Cerebellar nuclear complex (tissue), 1 donor: ENCODE results near the gene BCAS3.

Source experiments
- DNase-seq, 2 experiments: peaks; one replicate each; lab custom pipeline; 2025; lab: John Stamatoyannopoulos, UW

Gene BCAS3

DNA sequence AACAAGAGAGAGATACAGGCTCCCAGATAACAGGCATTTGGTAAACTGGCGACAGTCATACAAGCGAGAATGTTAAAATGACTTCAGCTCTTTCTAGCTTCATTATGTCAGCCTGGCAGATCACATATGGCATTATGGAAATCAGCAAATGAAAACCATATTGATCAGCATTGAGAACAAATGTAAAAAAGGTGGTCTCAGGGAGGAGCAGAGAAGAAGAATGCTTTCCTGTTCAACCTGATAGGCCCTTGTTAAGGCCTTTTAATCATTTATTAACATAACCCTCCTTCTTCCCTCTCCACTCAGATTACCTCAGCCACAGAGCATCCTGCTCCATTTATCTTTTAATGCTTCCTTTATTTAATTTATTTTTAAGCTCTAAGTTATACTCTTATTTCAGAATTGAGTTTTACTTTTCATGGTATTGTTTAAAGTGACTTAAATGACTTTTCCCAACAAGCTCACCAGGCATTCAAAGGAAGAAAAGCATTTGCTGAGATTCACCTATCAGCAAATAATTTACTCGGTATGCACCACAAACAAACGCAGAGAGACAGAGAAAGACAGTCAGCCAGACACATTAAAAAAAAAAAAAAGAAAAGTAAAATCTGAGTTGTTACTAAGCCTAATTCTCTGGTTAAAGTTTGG, 478.1 kb downstream of the BCAS3 start:
- no peak for DNase-seq

- DNase-seq: no peak
Observed at GRCh38 chr17:61157246-61157886, 479.7 kb downstream of the BCAS3 start.

GRCh38 chr17:61158376-61158775, 480.7 kb downstream of the BCAS3 start:
- no peak for DNase-seq

DNA sequence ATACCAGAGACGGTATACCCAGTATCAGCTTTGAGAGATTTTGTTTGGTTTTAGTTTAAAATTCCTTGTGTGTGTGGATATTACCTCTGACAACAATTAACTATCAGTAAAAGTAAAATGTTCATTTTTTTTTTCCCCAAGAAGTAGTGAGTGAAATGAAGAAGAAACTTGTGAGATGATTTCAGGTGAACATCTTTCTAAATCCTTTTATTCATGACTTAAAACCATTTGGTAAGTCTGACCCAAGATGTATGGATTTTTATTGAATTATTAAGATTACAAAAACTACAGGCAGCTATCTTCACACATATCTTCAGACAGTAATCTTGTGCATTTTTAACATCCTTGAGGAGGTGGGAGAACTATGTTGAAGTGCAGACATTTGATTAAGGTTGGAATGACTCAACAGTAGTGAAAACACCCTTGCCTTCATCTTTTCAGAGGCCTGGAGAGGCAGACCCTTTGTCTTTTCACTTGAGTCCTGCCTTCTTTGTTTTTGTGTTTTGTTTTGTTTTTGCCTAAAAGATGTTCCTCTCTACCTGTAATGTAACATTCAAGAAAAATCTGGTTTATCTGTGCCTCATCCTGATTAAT, 481.7 kb downstream of the BCAS3 start:
- no peak for DNase-seq

DNA sequence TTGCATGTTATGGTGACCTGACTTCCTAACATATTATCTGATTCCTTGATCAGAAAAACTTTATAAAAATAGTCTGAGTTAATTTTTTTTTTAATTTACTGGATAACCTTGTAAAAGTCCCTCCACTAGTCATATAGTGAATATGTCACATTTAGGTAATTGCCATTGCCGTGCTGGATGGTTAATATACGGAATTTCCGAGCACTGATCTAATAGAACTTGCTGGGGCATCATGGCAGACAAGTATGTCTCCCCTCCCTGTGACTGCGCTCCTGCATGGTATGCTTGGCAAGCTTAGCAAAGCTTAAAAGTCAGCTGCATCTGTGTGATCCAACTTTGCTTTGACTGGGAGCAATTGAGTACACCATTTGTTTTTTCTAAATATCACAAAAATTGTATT, 482.6 kb downstream of the BCAS3 start:
- no peak for DNase-seq

DNA sequence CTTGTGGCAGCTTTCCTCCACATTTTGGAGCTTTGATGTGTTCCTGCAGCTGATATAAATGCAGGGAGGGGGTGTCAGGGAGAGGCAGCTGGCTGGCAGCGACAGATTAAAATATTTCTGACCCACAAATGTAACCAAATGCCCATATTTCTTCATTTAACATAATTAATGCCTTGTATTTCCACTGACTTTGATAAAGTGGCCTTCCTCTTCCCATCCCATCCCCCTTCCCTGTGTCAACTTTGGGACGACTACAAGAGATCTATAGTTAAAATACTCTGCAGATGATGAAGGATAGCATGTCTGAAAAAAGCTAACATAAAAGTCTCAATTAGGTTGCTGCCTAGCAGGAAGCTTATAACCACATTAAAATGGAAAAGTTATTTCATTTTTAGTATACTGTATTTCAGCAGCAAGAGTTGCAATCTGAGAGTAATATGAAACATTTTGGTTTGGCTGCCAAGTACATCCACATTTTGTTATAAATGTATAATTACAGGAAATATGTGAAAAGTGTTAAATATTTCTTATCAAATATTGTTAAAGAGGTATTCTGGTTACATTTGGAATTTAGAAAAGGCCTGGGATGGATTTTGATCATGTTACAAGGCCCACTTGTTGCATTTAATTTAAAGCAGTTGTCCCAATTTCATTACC, 483.3 kb downstream of the BCAS3 start:
- DNase-seq: no peak

DNA sequence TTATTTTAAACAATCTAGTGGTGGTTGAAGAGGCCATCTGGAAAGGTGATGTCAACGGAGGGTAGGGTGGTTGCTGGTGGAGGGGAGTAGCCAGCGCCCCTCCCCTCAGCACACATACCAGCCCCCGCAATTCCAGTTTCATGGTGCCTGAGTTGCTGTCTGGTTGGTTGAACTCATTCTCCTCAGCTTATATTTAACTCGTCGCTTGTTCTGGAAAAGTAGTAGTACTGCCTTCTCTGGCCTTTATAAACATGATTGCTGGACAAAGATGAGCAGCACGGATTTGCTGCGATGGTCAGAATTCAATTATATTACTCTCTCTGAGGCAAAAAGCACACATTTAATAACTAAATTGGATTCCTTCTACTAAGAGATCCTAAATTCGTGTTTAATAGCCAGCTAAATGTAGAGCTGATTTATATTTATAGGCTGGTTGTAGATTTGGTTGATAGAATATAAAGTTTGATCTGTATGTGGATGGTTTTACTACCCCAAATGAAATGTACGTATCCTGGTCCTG, 484.0 kb downstream of the BCAS3 start:
- DNase-seq: no peak

GRCh38 chr17:61164517-61164916, 486.9 kb downstream of the BCAS3 start:
- DNase-seq: no peak

GRCh38 chr17:61167075-61167474, 489.4 kb downstream of the BCAS3 start:
- no peak for DNase-seq

- no peak for DNase-seq
Observed at GRCh38 chr17:61168506-61168905, 490.9 kb downstream of the BCAS3 start.

- DNase-seq: no peak
Observed at GRCh38 chr17:61174310-61174709, 496.7 kb downstream of the BCAS3 start.

DNA sequence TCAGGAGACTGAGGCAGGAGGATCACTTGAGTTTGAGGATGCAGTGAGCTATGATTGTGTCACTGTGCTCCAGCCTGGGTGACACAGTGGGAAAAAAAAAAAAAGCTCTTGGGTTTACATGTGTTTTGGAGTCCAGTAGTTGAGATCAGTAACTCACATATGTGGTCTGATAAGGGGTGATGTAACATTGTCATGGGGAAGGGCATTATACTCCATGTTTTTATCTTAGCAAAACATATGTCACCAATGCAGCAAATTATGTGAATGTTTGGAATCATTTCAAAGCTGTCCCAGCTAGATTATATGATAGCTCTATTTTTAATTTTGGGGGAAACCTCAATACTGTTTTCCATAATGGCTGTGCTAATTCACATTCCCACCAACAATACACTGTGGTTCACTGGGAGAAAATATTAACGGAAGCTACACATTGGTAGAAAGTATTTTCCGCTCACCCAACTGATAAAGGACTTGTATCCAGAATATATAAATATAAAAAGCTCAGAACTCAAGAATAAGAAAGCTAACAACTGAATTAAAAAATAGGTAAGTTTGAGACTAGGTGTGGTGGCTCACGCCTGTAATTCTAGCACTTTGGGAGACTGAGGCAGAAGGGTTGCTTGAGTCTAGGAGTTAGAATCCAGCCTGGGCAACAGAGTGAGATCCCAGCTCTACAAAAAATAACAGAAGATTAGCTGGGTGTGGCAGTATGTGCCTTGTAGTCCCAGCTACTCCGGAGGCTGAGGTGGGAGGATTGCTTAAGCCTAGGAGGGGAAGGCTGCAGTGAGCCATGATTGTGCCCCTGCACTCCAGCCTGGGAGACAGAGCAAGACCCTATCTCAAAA, 497.9 kb downstream of the BCAS3 start:
- no peak for DNase-seq

- DNase-seq: no peak
Observed at GRCh38 chr17:61177351-61177750, 499.7 kb downstream of the BCAS3 start.

DNA sequence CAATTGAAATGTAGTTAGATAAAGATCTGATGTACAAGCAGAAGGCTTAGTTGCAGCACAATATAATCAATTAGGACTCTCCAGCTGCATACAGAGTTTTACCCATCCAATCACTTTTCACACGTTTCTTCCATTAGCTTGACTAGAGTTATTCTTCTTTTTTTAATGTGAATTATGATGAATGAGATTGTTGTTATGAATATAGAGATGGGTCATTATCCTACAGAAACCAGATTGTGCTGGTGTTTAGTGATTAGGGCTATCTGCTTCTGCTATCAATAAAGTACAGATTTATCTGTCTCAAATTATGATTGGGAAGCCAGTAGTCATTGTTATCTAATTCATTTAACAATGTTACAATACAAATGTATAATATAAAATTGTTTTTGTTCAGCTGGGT, 500.6 kb downstream of the BCAS3 start:
- no peak for DNase-seq

DNA sequence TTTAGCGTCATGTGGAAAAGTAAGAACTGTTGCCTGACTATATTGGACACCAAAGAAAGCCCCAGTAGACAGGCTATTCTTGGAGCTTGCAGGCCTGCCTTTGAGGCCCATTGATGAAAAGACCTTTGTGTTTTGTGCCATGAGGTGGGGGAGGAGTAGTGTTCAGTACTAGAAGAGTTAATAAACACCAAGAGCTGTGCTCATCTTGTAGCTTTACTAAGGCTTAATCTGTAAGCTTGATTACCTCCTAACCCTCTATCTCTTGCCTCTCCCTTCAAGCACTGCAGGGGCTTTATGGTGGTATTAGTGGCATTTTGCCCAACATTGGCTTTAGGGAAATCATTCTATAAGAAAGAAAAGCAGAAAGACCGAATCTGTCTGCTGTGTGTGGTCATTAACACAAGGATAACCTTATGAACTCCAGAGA, 501.7 kb downstream of the BCAS3 start:
- no peak for DNase-seq

GRCh38 chr17:61183793-61184192, 506.1 kb downstream of the BCAS3 start:
- DNase-seq: no peak

GRCh38 chr17:61185385-61185784, 507.7 kb downstream of the BCAS3 start:
- no peak for DNase-seq

DNA sequence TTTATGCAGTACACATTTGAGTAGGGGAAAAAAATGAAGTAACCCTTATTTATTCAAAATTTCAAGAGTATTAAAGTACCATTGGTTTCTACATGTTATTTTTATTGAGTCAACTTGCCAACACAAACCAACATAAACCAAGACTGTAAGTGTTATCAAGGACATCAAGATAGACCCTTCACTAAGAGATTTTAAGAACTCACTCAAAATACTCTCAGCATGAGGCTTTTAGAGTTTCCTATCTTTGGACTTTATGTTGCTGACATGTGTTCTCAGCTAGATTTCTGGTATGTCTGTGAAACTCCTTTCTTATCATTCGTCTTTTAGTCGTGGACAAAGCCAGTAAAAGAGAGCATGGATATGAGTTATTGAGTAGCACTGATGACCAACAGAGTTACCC, 509.4 kb downstream of the BCAS3 start:
- no peak for DNase-seq

DNA sequence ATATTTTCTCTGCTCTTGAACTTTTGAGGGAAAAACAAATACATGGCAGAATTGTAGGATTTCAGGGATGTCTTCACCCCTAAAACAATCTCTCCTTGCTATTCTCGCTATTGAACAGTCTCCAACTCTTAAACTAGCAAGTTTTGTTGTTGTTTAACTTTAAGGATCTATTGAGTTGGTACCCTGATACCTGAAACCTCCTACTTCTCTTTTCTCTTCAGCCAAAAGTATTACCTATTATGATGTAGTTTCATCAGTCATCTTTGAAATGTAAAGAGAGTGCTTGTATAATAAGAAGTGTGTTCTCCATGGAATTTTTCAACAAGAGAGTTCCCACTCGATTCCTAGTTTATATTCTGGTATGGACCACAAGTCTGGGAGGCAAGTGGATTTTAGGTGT, 510.4 kb downstream of the BCAS3 start:
- DNase-seq: no peak

GRCh38 chr17:61189968-61190367, 512.3 kb downstream of the BCAS3 start:
- no peak for DNase-seq

- DNase-seq: no peak
Observed at GRCh38 chr17:61196302-61196704, 518.7 kb downstream of the BCAS3 start.

DNA sequence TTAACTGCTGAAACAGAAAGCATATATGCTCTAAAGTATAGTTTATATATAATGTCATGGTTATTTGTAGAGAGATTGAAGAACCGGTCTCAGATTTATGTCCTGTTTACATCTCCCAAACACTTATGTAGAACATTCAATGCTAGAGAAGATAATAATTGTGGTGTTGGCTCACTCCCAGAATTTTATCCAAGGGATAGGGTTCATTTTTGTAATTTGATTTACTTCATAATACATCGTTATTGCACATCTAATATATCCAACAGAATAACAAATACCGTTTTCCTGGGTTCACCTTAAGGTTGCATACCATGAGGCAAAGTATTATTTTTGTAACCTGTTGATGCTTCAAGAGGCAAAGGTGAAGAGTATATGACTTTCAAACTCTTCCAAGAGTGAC, 519.1 kb downstream of the BCAS3 start:
- DNase-seq: no peak
